IPS DF 4.7 (cell line): Measurements from ENCODE around the gene NXPE4.

ENCODE experiments used
- DNase-seq: peaks from one replicate; pipeline ENCODE4 v3.0.0-alpha.2; 2013; ENCODE audit warnings: low spot score; ENCODE audit errors: extremely low read depth

Gene NXPE4

DNA sequence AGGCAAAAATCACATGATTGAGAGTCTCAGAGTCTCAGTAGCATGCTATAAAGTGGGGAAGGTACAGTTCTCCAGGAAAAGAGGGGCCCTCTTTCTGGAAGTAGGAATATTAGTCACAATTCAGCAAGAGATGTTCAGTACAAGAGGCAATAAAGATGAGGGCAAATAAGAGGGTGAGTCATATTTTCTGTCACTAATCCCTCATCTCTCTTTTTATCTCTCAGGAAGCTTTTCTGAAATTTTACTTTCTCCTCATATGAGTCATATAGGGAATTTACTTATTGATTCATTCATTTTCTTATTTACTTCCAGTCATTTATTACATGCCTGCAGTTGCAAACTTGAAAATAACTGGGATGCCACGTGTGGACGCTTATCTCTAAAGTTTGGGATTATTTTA lies 32.5 kb downstream of the NXPE4 start:
- DNase-seq: no peak

DNA sequence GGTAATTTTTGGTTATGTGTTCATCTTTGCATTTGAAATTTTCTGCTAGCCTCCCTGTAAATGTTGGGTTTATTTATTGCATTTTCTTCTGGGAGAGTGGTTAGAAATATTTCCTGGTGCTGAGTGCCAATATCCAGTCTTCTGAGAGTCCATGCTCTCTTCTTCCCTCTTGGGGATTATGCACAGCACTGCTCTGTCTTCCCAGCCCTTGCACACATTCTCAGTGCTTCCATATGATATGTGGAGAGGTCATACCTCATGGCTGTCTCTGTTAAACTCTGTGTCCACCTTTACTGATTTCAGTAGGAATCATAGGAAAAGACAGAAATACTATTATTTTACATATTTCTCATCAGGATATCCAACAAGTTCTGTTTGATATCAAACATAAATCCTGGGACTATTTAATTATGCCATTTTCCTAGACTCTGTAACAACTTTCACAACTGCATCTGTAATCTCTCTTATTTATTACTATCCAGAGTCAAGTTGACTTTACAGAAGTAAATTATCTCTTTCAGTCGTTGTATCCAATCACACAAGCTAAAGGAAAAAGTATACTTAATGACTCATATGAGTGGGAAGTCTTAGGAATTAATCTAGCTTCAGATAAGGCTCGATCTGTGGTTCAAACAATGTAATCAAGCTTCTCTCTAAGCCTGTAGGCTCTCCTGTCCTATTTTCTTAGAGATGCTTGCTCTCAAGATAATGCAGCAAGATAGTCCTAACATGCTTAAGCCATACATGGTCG lies 33.2 kb downstream of the NXPE4 start:
- DNase-seq: no peak

GRCh38 chr11:114559425-114560310 lies 35.9 kb downstream of the NXPE4 start, which contains the start of gene NXPE1:
TSS of gene NXPE1 (minus strand) at chr11:114559881. CDS start at chr11:114551201, 8,680 bp downstream.
- DNase-seq: no peak

- no peak for DNase-seq
Measured at GRCh38 chr11:114556135-114556534, 39.5 kb downstream of the NXPE4 start.

DNA sequence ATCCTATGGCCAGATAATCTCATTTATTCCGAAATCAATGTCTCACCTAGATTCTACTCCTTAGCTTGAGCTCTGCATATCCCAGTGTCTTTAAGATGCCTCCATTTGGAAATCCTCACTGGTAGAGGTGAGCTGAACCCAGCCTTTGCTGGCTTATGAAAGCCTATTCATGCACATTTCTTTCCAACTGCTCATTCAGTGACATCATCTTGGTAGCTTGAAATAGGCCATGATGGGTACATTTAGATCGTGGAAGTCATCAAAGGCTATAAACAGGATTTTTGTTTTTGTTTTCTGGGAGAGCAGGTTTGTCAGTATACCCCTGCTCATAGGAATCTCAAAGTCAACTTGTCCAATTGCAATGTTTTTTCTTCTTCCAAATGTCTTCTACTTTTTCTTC lies 41.9 kb downstream of the NXPE4 start:
- no peak for DNase-seq

DNA sequence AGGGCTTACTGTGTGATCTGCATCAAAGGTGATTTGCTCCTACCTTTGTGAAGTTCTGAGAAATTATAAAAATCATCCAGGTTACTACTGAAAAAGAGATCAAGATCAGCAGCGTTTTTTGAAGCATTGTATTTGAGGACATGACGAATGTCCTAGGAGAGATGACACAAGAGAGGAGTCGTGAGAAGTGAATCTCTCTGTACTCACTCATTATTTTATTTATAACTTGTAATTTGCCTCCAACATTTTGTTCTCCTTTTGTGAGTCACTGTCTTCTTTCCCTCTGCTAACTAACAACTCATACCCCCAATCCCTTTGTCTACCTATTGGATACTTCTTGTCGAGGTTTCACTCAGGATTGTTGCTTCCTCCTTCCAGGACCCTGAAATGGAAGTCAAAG lies 44.5 kb downstream of the NXPE4 start:
- no peak for DNase-seq

DNA sequence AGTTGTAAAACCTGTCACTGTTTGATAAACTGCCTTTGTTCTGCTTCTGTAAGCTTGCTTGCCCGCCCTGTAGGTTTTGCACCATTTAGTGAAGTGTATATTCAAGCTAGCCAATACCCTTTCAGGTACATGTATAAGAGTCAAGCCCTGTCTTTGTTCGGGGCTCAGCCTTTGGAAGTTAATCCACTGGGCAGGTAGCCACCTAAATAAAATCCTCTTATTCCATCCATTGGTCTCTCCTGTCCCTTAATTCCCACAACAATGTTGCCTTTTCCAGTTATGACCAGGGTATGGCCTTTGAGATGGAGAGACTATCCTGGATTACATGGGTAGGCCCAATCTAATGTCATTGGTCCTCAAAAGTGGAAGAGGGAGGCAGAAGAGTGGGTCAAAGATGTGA lies 69.9 kb downstream of the NXPE4 start:
- DNase-seq: no peak

GRCh38 chr11:114524122-114524521 lies 71.5 kb downstream of the NXPE4 start:
- no peak for DNase-seq

GRCh38 chr11:114522818-114523217 lies 72.8 kb downstream of the NXPE4 start:
- no peak for DNase-seq
